ENCODE results near the gene TMTC2.

TMTC2 gene

GRCh38 chr12:82746668-82747067 lies 60.0 kb downstream of the TMTC2 start:
- TF ChIP-seq CTCF (IDR thresholded peaks at IDR 0.05; ENCODE audit: low read depth, low read length): no peak
- DNase-seq: no peak
- H3K27me3 ChIP-seq (ENCODE audit: insufficient read depth, low read depth, severe bottlenecking): no peaks in the 10 kb centered on the region
- no peaks in the 10 kb centered on the region for H3K9me3 ChIP-seq (ENCODE audit: severe bottlenecking)
- no peaks in the 10 kb centered on the region for H3K36me3 ChIP-seq
- H3K4me3 ChIP-seq (ENCODE audit: low read depth, low read length): no peak overlapping the region
- no peak overlapping the region for H3K27ac ChIP-seq

GRCh38 chr12:82749015-82749414 lies 62.3 kb downstream of the TMTC2 start:
- no peaks in the 10 kb centered on the region for H3K9me3 ChIP-seq (ENCODE audit: severe bottlenecking)
- no peak for DNase-seq
- H3K36me3 ChIP-seq: no peaks in the 10 kb centered on the region
- no peak for TF ChIP-seq CTCF (IDR thresholded peaks at IDR 0.05; ENCODE audit: low read depth, low read length)
- no peak overlapping the region for H3K27ac ChIP-seq
- no peaks in the 10 kb centered on the region for H3K27me3 ChIP-seq (ENCODE audit: insufficient read depth, low read depth, severe bottlenecking)
- no peak overlapping the region for H3K4me3 ChIP-seq (ENCODE audit: low read depth, low read length)

- no peak for DNase-seq
- Histone ChIP-seq H3K4me3 (ENCODE audit: low read depth, low read length) (no peak overlapping the region), H3K27me3 (ENCODE audit: insufficient read depth, low read depth, severe bottlenecking) (no peaks in the 10 kb centered on the region), H3K36me3 (no peaks in the 10 kb centered on the region), H3K27ac (no peak overlapping the region), H3K9me3 (ENCODE audit: severe bottlenecking) (no peaks in the 10 kb centered on the region)
- TF ChIP-seq CTCF (IDR thresholded peaks at IDR 0.05; ENCODE audit: low read depth, low read length): no peak
These were observed 68.2 kb downstream of the TMTC2 start for GRCh38 chr12:82754856-82755255.

GRCh38 chr12:82756303-82756702 lies 69.6 kb downstream of the TMTC2 start:
- no peaks in the 10 kb centered on the region for H3K36me3 ChIP-seq
- no peak for DNase-seq
- TF ChIP-seq CTCF (IDR thresholded peaks at IDR 0.05; ENCODE audit: low read depth, low read length): no peak
- H3K9me3 ChIP-seq (ENCODE audit: severe bottlenecking): no peaks in the 10 kb centered on the region
- no peaks in the 10 kb centered on the region for H3K27me3 ChIP-seq (ENCODE audit: insufficient read depth, low read depth, severe bottlenecking)
- no peak overlapping the region for H3K4me3 ChIP-seq (ENCODE audit: low read depth, low read length)
- H3K27ac ChIP-seq: no peak overlapping the region

GRCh38 chr12:82757059-82757458 lies 70.4 kb downstream of the TMTC2 start:
- Histone ChIP-seq H3K4me3 (ENCODE audit: low read depth, low read length) (no peak overlapping the region), H3K27ac (no peak overlapping the region)

More at GRCh38 chr12:82757059-82757458, 70.4 kb downstream of the TMTC2 start:
- DNase-seq: no peak
- no peak for TF ChIP-seq CTCF (IDR thresholded peaks at IDR 0.05; ENCODE audit: low read depth, low read length)
- Histone ChIP-seq H3K27me3 (ENCODE audit: insufficient read depth, low read depth, severe bottlenecking) (no peaks in the 10 kb centered on the region), H3K36me3 (no peaks in the 10 kb centered on the region), H3K9me3 (ENCODE audit: severe bottlenecking) (no peaks in the 10 kb centered on the region)

All from WERI-Rb-1 (cell line).